Activated CD4-positive, alpha-beta T cell treated with anti-CD3 and anti-CD28 coated beads for 4 hours (primary cell): ENCODE measurements around the gene RFPL4AL1.
"Not testable (repeated sequence)": the region's sequence is repeated elsewhere in the genome, so short reads cannot be mapped to it uniquely, and the experiment has no call there.

ENCODE experiments used
- DNase-seq, 2 donors: peaks; one replicate each; pipeline ENCODE4 v3.0.0-alpha.2; 2020

The RFPL4AL1 gene

DNA sequence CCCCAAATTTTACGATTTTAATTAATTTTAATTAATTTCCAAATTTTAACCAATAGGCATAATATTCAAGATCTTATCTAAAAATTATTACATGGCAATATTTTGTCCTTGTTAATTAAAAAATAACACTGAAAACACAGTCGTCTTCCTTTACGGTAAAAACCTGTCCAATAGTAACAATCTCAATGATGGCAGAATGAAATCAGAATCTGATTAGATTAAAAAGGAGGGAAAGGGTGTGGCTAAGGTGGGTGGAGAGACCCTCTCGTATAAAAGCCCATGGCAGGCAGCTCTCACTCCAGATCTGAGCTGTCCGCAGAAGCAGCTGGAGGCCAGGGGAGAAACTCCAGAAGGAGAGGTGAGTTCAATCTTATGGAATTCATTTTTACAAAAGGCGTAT lies at the start of gene RFPL4AL1:
RFPL4AL1 (plus strand) TSS at position 301 of the 400 bp plus-strand sequence. CDS start 2,687 bp downstream, outside the sequence.
- DNase-seq = not testable (repeated sequence)

DNA sequence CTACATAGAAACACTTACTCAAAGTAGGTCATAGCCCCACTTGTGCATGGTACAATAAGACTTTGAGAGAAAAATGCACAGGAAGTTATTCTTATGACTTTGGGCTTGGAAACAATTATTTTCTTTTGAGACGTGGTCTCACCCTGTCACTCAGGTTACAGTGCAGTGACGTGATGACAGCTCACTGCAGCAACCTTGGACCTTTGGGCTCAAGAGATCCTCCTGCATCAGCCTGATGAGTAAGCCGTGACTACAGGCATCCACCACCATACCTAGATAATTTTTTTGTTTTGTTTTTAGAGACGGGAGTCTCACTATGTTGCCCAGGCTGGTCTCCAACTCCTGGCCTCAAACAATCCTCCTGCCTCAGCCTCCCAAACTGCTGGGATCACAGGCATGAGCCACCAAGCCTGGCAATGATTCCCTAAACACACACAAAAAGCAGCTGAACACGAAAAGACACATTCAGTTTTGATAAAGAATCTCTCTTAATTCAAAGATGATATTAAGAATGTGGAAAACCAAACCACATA lies 48.6 kb upstream of the RFPL4AL1 start:
- no peak for DNase-seq

DNA sequence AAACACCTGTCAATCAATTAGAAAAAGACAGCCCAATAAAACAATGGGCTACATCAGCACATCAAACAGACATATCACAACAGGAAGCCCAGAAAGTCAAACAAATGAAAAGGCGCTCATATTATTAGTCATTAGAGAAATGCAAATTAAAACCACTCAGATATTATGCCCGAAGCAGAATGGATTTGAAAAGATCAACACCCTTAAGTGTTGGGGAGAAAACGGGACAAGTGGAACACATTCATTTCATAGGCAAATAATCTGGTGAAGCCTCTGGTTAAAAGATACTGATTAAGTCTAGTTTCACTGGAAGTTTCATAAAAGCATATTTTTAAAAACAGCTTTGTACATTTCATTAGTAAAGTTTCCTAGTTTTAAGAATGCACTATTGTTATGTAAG lies 48.1 kb upstream of the RFPL4AL1 start:
- DNase-seq = no peak

DNA sequence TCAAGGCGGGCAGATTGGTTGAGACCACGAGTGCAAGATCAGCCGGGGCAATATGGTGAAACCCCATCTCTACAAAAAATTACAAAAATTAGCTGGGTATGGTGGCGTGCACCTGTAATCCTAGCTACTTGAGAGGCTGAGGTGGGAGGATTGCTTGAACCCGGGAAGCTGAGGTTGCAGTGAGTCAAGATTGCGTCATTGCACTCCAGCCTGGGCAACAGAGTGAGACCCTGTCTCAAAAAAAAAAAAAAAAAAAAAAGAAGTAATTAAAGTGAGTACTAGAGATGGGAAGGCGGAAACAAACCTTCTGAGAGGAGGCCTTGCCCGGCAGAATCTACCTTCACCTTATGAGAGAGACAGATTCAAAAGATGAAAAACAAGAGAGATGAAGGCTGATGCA lies 45.4 kb upstream of the RFPL4AL1 start:
- no peak for DNase-seq

DNA sequence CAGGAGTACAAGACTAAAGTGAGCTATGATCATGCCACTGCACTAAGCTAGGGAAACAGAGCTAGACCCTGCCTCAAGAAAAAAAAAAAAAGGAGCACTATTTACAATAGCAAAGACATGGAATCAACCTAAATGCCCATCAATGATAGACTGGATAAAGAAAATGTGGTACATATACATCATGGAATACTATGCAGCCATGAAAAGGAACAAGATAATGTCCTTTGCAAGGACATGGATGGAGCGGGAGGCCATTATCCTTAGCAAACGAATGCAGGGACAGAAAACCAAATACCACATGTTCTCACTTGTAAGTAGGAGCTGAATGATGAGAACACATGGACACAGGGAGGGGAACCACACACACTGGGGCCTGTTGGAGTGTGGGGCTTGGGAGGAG lies 38.5 kb upstream of the RFPL4AL1 start:
- DNase-seq = not testable (repeated sequence)

DNA sequence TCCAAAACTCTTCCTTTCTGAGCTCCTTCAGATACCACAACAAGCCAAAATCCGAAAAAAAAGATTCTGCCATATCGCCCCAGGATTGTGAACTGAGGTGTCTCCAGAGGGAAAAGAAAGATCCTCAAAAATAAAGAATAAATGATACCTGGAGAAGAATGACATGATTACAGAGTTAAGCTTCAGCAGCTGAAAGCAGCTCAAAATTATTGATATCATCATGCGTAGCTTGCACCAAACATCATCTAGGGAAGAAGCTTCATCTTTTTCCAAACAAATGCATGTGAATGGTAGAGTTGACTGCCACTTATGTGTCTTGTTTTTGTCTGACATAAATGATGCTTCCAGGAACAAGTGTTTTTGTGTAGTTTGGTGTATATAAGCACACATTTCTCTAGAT lies 30.6 kb upstream of the RFPL4AL1 start, which contains the start of gene NLRP9:
NLRP9 (minus strand) TSS at position 101 of the 400 bp plus-strand sequence; CDS start at position 73, 28 bp downstream.
- no peak for DNase-seq

DNA sequence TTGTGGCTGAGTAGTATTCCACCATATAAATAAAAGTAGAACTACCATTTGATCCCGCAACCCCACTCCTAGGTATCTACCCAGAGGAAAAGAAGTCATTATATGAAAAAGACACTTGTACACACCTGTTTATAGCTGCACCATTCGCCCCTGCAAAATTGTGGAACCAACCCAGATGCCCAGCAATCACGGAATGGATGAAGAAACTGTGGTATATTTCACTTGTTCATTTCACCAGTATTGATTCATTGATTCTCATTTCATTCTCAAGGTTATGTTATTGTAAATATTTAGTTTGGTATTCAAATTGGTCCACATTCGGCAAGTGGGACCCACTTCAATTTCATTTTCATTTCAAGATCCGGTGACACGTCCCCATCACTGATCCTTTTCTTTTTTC lies 18.2 kb upstream of the RFPL4AL1 start:
- DNase-seq = no peak

DNA sequence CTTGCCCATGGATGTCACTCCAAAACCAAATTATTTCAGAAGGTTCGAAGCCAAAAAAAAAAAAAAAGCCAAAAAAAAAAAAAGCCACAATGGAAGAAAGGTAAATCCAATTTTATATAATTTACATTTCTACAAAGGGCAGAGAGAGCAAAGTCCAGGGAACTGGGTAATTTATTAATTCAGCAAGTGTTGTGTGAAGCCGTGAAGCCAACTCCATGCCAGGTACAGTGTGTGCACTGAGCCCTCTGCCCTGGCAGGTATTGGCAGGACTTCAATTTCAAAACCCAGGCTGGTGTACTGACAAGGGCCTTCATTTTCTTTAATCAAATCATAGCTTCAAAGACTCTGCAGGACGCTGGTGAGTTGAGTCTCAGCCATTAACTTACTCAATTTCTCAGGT lies 15.5 kb upstream of the RFPL4AL1 start:
- DNase-seq = no peak

DNA sequence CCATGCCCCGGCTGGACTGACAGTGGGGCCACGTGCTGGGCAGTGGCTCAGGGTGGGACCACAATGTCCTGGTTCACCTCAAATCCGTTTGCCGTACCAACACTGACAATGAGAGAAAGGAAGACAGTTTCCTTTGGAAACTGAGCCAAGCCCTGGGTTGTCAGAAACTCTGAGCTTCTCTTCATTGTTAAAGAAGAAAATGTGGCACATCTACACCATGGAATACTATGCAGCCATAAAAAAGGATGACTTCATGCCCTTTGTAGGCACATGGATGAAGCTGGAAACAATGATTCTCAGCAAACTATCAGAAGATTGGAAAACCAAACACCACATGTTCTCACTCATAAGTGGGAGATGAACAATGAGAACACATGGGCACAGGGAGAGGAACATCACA lies 12.1 kb upstream of the RFPL4AL1 start:
- DNase-seq = not testable (repeated sequence)

DNA sequence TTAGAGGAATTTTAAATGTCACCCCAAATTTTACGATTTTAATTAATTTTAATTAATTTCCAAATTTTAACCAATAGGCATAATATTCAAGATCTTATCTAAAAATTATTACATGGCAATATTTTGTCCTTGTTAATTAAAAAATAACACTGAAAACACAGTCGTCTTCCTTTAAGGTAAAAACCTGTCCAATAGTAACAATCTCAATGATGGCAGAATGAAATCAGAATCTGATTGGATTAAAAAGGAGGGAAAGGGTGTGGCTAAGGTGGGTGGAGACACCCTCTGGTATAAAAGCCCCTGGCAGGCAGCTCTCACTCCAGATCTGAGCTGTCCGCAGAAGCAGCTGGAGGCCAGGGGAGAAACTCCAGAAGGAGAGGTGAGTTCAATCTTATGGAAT lies 10.1 kb upstream of the RFPL4AL1 start, which contains the start of gene RFPL4A:
RFPL4A (plus strand) TSS at position 301 of the 400 bp plus-strand sequence. CDS start 2,704 bp downstream, outside the sequence.
- DNase-seq = not testable (repeated sequence)

DNA sequence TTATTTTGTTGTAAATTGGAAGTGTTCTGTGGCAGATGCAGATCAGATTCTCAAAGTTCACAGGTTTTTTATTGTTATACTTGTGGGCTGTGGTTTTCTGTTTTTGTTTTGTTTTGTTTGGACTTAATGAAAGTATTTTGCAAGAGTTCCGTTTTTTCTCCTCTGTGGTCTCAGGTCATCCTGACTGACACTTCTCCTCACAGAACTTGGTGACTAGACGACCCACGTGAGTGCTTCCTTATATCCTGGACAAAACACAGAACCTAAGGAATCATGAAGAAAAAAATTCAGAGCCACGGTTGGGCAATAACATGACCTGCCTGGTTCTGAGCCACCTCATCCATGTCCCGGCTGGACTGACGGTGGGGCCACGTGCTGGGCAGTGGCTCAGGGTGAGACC lies 2.5 kb upstream of the RFPL4AL1 start:
- DNase-seq = no peak

DNA sequence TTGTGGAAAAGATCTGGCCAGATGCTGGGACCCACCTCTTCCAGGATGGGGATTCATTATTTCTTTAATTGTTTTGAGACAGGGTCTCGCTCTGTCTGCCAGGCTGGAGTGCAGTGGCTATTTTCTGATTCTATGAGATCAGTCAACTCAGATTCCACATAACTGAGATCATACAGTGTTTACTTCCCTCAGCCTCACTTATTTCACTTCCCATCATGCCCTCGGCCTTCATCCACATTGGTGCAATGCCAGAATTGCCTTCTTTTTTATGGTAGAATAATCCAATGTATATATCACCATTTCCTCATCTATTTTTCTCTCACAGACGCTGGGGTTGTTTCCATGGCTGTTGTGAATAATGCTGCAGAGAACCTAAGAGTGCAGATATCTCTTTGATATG lies 714 bp downstream of the RFPL4AL1 start:
- DNase-seq = not testable (repeated sequence)

DNA sequence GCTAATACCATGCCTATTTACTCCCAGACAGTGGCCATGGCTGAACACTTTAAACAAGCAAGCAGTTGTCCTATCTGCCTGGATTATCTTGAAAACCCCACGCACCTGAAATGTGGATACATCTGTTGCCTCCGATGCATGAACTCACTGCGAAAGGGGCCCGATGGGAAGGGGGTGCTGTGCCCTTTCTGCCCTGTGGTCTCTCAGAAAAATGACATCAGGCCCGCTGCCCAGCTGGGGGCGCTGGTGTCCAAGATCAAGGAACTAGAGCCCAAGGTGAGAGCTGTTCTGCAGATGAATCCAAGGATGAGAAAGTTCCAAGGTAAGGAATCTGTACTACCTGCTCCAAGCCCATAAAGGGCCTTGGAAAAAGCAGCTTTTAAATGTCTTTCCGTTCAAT lies 8.6 kb downstream of the RFPL4AL1 start:
- DNase-seq = no peak

DNA sequence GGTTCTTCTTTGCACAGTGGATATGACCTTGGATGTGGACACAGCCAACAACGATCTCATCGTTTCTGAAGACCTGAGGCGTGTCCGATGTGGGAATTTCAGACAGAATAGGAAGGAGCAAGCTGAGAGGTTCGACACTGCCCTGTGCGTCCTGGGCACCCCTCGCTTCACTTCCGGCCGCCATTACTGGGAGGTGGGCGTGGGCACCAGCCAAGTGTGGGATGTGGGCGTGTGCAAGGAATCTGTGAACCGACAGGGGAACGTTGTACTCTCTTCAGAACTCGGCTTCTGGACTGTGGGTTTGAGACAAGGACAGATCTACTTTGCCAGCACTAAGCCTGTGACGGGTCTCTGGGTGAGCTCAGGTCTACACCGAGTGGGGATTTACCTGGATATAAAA lies 9.4 kb downstream of the RFPL4AL1 start:
- DNase-seq = no peak

DNA sequence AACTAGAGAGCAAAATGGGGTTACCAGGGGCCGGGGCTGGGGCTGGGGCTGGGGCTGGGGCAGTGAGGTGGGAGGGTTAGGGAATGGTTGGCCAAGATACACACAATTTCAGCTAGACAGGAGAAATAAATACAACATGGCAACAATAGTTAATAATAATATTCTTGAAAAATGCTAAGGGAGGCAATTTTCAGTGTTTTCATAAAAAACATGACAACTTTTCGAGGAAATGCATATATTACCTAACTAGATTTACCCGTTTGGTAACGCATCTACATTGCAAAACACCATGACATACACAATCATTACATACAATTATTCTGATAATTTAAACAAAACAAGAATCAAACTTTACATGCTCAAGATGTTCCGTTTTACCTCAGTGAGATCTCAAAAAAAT lies 12.2 kb downstream of the RFPL4AL1 start:
- no peak for DNase-seq

DNA sequence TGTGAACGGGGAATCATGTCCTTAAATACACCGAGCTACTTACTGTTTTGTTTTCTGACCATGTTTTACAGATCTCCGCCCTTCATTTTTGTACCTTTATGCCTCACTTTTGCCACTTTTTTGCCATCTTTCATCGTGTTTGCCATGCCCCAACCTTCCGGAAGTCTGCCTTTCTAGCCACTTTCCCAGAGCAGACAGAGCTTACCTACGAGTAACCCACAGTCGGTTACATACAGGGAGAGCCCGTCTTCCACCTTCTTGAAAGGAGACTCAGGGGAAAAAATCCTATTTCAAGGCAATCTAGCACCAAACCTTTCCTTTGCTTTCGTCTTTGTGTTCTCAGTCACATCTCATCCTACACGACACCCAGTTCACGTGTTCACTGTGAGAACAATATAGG lies 26.1 kb downstream of the RFPL4AL1 start:
- DNase-seq = no peak

DNA sequence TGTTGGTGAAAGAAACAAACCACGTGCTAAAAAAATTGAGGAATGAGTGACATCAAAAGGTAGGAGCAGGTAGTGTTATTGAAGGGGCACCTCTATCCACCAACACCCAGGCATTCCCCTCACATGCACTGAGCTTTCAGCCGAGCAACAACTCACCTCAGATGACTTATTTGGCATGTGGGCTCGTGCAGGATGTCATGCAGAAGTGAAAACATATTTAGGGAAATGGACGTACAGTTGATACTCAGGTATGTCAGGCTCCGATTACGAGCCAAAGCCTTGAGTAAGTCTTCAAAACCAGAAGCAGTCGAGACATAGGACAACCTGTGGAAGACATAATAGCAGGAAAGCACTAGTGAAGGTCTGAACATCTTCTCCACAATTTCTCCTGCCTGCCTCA lies 32.5 kb downstream of the RFPL4AL1 start:
- no peak for DNase-seq

DNA sequence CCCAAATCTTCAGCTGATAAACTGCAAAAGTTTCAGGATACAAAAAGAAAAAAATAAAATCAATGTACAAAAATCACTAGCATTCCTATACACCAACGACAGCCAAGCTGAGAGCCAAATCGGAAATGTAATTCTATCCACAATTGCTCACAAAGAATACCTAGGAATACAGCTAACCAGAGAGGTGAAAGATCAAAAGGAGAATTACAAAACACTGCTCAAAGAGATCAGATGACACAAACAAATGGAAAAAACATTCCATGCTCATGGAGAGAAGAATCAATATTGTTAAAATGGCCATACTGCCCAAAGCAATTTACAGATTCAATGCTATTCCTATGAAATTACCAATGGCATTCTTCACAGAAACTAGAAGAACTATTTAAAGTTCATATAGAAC lies 33.4 kb downstream of the RFPL4AL1 start:
- no peak for DNase-seq

DNA sequence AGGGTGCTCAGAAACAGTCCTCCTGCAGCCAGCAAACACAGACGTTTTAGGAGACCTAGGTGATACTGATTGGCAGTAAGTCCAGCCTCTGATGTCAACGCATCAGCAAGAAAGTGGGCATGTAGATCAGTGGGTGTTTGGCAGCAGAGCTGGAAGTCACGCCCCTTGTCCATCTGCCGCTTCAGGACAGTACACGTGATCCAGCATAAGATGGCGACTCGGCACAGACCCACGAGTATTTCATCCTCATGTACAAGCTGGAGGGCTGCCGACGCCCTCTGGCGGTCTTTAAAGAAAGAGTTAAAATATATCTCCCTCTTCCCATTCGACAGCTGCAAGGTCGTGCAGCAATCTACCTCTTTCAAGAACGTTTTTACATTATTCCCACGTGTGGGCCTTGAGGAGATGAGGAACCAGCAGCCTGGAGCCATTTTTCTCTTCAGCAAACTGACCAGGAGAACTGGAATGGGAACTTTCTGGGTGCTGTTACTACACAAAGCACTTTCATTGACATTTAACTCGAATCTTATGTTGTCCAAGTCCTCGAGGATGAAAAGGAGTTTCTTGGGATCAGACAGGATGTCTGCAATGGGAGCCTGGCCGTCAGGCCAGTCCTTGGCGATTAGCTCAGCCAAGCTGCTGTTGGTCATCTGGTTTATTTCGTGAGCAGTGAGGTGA lies 40.6 kb downstream of the RFPL4AL1 start:
- peak in 1 of 2 donors; percentile 6 for DNase-seq

DNA sequence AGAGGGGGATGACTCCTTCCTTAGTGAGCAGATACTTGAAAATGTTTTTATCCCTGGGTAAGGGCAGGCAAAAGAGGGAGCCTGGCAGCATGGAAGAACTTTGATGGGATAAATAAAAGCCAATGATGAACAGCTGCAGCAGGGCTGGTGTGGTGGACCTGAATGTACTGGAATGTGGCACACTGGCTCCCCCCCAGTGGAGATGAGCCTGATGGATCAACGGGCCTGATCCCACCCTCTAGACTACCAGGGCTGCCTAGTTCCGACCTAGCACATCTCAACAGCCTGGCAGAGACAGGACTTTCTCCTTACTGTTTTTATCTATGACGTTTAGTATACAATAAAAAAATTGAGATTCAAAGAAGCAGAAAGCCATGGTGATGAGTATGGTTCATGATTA lies 42.4 kb downstream of the RFPL4AL1 start:
- no peak for DNase-seq

DNA sequence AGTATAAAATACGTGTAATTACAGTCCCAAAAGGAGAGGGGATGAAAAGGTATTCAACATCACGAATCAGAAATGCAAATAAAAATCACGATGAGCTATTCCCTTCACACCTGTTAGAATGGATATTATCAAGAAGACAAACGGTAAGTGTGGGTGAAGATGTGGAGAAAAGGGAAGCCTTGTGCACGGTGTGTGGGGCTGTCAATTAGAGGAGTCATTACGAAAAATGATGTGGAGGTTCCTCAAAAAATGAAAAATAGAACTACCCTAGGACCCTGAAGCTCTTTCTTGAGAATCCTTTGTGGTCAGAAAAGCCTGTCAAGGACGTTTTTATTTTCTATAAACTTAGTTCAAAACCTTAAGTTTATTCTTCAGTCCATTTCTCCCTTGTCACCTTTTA lies 43.5 kb downstream of the RFPL4AL1 start:
- DNase-seq = no peak

DNA sequence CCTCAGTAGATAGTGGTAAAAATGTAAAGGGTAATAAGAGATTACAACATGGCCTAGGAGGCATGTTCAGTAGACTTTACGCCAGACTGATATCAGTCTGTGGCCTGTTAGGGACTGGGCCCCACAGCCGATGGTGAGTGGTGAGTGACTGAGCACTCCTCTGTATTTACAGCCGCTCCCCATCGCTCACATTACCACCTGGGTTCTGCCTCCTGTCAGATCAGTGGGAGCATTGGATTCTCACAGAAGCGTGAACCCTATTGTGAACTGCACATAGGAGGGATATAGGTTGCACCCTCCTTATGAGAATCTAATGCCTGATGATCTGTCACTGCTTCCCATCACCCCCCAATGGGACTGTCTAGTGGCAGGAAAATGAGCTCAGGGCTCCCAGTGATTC lies 45.0 kb downstream of the RFPL4AL1 start:
- no peak for DNase-seq

DNA sequence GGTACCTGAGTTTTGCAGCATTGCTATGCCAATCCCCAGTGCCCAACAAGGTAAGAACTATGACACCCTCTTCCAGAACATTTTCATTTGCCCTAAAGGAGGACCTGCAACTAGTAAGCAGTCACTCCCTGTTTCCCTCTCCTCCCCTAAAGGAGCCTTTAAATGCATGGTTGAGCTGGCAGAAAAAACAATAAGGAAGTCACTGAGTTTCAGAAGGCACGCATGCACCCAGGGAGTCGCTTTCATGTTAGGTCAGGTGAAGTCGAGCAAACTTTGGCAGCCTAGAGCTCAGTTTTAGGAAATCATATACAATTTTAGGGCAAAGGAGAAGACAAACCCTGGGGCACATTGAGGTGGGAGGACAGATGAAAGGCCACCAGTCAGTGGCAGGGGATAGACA lies 51.1 kb downstream of the RFPL4AL1 start:
- no peak for DNase-seq
